Measurements from ENCODE around the gene FBXL7. TPM values are rescaled to one million over a fixed set of nuclear protein-coding genes. Genes with fewer than 3 reads are reported as not detected.

Gene FBXL7
- total and polyA plus RNA-seq, 2 donors (not counting 1 experiment from before 2014, with no cell fraction given) = not detected

GRCh38 chr5:15901151-15901550, 401.2 kb downstream of the FBXL7 start:
- intact Hi-C loops (cut with micrococcal nuclease) = no loop called here
- H3K27ac ChIP-seq (ENCODE audit: low read length in 2 of 2) = no peak overlapping the region
- POLR2A ChIA-PET = no interaction called here
- ATAC-seq (ENCODE audit: low read depth) = no peak
- H3K4me3 ChIP-seq (ENCODE audit: control extremely low read depth in 1 of 5, extremely low read depth in 1 of 5, insufficient read depth in 1 of 5, low read depth in 2 of 5, low read length in 4 of 5) = no peak overlapping the region
- Mint-ChIP-seq H3K27me3 (no peaks in the 10 kb centered on the region), H3K4me1 (no peaks in the 10 kb centered on the region), H3K27ac (no peak overlapping the region), H3K4me3 (no peak overlapping the region), H3K9me3 (ENCODE audit: insufficient read depth) (peaks cover 4% of the 10 kb centered on the region)
- H4K20me1 ChIP-seq (ENCODE audit: control insufficient read depth, insufficient read depth, low read length, poor library complexity, severe bottlenecking) = no peaks in the 10 kb centered on the region
- peaks cover 0 to 3% (median 0%) of the 10 kb centered on the region in 3 donors for H3K9me3 ChIP-seq (ENCODE audit: control extremely low read depth in 1 of 3, control insufficient read depth in 2 of 3, insufficient read depth in 1 of 3, low read length in 2 of 3)
- H2AFZ ChIP-seq (ENCODE audit: insufficient read depth, low read depth, low read length, poor library complexity, severe bottlenecking) = no peak overlapping the region
- H3K79me2 ChIP-seq (ENCODE audit: control insufficient read depth, insufficient read depth, low read length) = no peaks in the 10 kb centered on the region
- no peak overlapping the region for H3K9ac ChIP-seq (ENCODE audit: low read length)
- CTCF ChIA-PET = no interaction called here
- DNase-seq = no peak
- H3K4me2 ChIP-seq (replicated peaks; ENCODE audit: low read depth, low read length, poor library complexity, severe bottlenecking) = no peak overlapping the region
- 80% methylated on average over 1 of the region's 2 CpGs for WGBS (ENCODE audit: insufficient coverage)
- H3K36me3 ChIP-seq (replicated peaks in 1 of 2; ENCODE audit: control extremely low read depth in 1 of 2, control insufficient read depth in 1 of 2, extremely low read depth in 1 of 2, insufficient read depth in 2 of 2, low read length in 1 of 2) = no peaks in the 10 kb centered on the region
- TF ChIP-seq, protein P1, sequence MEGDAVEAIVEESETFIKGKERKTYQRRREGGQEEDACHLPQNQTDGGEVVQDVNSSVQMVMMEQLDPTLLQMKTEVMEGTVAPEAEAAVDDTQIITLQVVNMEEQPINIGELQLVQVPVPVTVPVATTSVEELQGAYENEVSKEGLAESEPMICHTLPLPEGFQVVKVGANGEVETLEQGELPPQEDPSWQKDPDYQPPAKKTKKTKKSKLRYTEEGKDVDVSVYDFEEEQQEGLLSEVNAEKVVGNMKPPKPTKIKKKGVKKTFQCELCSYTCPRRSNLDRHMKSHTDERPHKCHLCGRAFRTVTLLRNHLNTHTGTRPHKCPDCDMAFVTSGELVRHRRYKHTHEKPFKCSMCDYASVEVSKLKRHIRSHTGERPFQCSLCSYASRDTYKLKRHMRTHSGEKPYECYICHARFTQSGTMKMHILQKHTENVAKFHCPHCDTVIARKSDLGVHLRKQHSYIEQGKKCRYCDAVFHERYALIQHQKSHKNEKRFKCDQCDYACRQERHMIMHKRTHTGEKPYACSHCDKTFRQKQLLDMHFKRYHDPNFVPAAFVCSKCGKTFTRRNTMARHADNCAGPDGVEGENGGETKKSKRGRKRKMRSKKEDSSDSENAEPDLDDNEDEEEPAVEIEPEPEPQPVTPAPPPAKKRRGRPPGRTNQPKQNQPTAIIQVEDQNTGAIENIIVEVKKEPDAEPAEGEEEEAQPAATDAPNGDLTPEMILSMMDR (IDR thresholded peaks at IDR 0.05) = no peak
- no peak for TF ChIP-seq EZH2 (IDR thresholded peaks at IDR 0.05; ENCODE audit: borderline replicate concordance, insufficient read depth, low read depth, low read length, poor library complexity, severe bottlenecking)
- H3K27me3 ChIP-seq (replicated peaks in 1 of 4; ENCODE audit: control extremely low read depth in 1 of 4, control insufficient read depth in 3 of 4, insufficient read depth in 4 of 4, low read length in 3 of 4) = no peaks in the 10 kb centered on the region
- no peaks in the 10 kb centered on the region for H3K4me1 ChIP-seq (ENCODE audit: control insufficient read depth in 2 of 2, insufficient read depth in 2 of 2, low read length in 2 of 2)

DNA sequence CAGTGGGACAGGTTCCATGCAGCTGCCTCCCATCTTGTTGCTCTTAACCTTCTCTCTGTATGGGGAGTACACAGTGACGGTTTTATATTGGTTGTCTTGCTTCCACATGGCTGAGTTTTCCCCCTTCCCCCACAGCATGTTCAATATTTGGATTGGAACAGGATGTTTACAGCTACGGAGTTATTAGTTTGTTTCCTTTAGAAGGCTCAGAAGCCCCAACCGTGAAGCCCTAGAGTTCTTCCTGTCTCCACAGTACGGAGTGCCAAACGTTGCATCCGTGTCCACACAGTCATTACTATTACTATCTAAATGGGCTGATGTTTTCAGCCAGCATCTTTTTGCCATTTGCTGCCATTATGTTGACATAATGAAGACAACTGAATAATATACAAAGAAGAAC, 402.1 kb downstream of the FBXL7 start:
- no peaks in the 10 kb centered on the region for H3K79me2 ChIP-seq (ENCODE audit: control insufficient read depth, insufficient read depth, low read length)

More for the DNA sequence above, 402.1 kb downstream of the FBXL7 start:
- Mint-ChIP-seq H3K4me1 (no peaks in the 10 kb centered on the region), H3K4me3 (no peak overlapping the region), H3K27me3 (no peaks in the 10 kb centered on the region), H3K9me3 (ENCODE audit: insufficient read depth) (peaks cover 4% of the 10 kb centered on the region), H3K27ac (no peak overlapping the region)
- no peak for TF ChIP-seq EZH2 (IDR thresholded peaks at IDR 0.05; ENCODE audit: borderline replicate concordance, insufficient read depth, low read depth, low read length, poor library complexity, severe bottlenecking)
- TF ChIP-seq, protein P1 (IDR thresholded peaks at IDR 0.05) = no peak
- DNase-seq = no peak
- no peaks in the 10 kb centered on the region for H3K36me3 ChIP-seq (replicated peaks in 1 of 2; ENCODE audit: control extremely low read depth in 1 of 2, control insufficient read depth in 1 of 2, extremely low read depth in 1 of 2, insufficient read depth in 2 of 2, low read length in 1 of 2)
- H3K27ac ChIP-seq (ENCODE audit: low read length in 2 of 2) = no peak overlapping the region
- H4K20me1 ChIP-seq (ENCODE audit: control insufficient read depth, insufficient read depth, low read length, poor library complexity, severe bottlenecking) = no peaks in the 10 kb centered on the region
- ChIA-PET POLR2A (no interaction called here), CTCF (no interaction called here)
- 44% methylated on average over 4 of the region's 6 CpGs for WGBS (ENCODE audit: insufficient coverage)
- H3K4me2 ChIP-seq (replicated peaks; ENCODE audit: low read depth, low read length, poor library complexity, severe bottlenecking) = no peak overlapping the region
- no peak overlapping the region for H3K9ac ChIP-seq (ENCODE audit: low read length)
- intact Hi-C loops (cut with micrococcal nuclease) = no loop called here
- H3K4me1 ChIP-seq (ENCODE audit: control insufficient read depth in 2 of 2, insufficient read depth in 2 of 2, low read length in 2 of 2) = no peaks in the 10 kb centered on the region
- no peak overlapping the region for H3K4me3 ChIP-seq (ENCODE audit: control extremely low read depth in 1 of 5, extremely low read depth in 1 of 5, insufficient read depth in 1 of 5, low read depth in 2 of 5, low read length in 4 of 5)
- H3K27me3 ChIP-seq (replicated peaks in 1 of 4; ENCODE audit: control extremely low read depth in 1 of 4, control insufficient read depth in 3 of 4, insufficient read depth in 4 of 4, low read length in 3 of 4) = no peaks in the 10 kb centered on the region
- no peak overlapping the region for H2AFZ ChIP-seq (ENCODE audit: insufficient read depth, low read depth, low read length, poor library complexity, severe bottlenecking)
- no peak for ATAC-seq (ENCODE audit: low read depth)
- H3K9me3 ChIP-seq (ENCODE audit: control extremely low read depth in 1 of 3, control insufficient read depth in 2 of 3, insufficient read depth in 1 of 3, low read length in 2 of 3) = peaks cover 0 to 3% (median 0%) of the 10 kb centered on the region in 3 donors

Measured in B cell (primary cell).